Measurements from ENCODE around the gene USH2A. TPM values are rescaled to one million over a fixed set of nuclear protein-coding genes. Genes with fewer than 3 reads are reported as not detected.
A peak's percentile ranks its signal among the peaks of the same experiment; 100 is the strongest.

The USH2A gene
- polyA plus RNA-seq, 3 donors: not detected

DNA sequence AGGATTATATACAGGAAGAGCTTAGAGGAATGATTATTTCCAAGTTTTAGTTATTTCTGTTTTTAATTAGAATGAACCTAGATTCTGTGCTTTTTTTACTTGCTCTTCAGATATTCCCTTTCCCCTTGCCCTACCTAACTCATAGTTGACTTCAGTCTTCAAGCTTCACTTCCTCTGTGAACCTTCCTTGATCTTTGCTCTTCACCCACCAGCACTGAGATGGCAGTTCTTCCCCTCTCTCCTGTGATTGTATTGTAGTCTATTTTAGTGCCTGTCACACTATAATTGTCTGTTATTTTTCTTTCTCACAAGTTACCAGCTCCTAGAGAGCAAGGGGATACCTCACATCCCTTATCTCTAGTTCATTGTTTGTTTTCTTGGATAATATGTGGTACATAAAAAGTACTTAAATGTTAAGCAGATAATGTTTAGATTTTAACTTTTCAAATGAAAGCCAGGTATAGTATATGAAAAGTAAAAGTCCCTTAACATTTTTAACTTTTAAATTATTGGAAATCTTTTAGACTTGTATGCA lies 822.9 kb downstream of the USH2A start:
- peaks cover 14 to 32% of the 10 kb centered on the region in 2 donors for H3K36me3 ChIP-seq (replicated peaks in 1 of 2; ENCODE audit: control insufficient read depth in 1 of 2, insufficient read depth in 2 of 2, low read length in 2 of 2)
- no peaks in the 10 kb centered on the region for H3K4me1 ChIP-seq (ENCODE audit: control insufficient read depth in 1 of 2, insufficient read depth in 2 of 2, low read length in 2 of 2)
- H2AFZ ChIP-seq (ENCODE audit: insufficient read depth, low read depth, low read length, poor library complexity, severe bottlenecking): no peak overlapping the region
- no peaks in the 10 kb centered on the region for H4K20me1 ChIP-seq (ENCODE audit: insufficient read depth, low read length)
- Mint-ChIP-seq H3K4me3 (no peak overlapping the region), H3K36me3 (peaks cover 40 to 58% of the 10 kb centered on the region in 2 donors), H3K9me3 (no peaks in the 10 kb centered on the region), H3K4me1 (no peaks in the 10 kb centered on the region), H3K27ac (peak overlapping the region in 1 of 7 donors; percentile 10), H3K27me3 (ENCODE audit: low read depth in 3 of 3) (no peaks in the 10 kb centered on the region)
- H3K27me3 ChIP-seq (ENCODE audit: control insufficient read depth in 2 of 2, insufficient read depth in 2 of 2, low read length in 2 of 2): no peaks in the 10 kb centered on the region
- intact Hi-C loops (cut with micrococcal nuclease): no loop called here
- H3K79me2 ChIP-seq (ENCODE audit: insufficient read depth, low read length): no peaks in the 10 kb centered on the region
- no peaks in the 10 kb centered on the region for H3K9me3 ChIP-seq (replicated peaks in 1 of 2; ENCODE audit: control insufficient read depth in 1 of 2, insufficient read depth in 1 of 2, low read length in 2 of 2)
- no peak overlapping the region for H3K27ac ChIP-seq (ENCODE audit: low read depth in 1 of 2, low read length in 2 of 2)
- no peak for DNase-seq
- TF ChIP-seq, protein P1, sequence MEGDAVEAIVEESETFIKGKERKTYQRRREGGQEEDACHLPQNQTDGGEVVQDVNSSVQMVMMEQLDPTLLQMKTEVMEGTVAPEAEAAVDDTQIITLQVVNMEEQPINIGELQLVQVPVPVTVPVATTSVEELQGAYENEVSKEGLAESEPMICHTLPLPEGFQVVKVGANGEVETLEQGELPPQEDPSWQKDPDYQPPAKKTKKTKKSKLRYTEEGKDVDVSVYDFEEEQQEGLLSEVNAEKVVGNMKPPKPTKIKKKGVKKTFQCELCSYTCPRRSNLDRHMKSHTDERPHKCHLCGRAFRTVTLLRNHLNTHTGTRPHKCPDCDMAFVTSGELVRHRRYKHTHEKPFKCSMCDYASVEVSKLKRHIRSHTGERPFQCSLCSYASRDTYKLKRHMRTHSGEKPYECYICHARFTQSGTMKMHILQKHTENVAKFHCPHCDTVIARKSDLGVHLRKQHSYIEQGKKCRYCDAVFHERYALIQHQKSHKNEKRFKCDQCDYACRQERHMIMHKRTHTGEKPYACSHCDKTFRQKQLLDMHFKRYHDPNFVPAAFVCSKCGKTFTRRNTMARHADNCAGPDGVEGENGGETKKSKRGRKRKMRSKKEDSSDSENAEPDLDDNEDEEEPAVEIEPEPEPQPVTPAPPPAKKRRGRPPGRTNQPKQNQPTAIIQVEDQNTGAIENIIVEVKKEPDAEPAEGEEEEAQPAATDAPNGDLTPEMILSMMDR (IDR thresholded peaks at IDR 0.05): no peak
- H3K4me2 ChIP-seq (replicated peaks; ENCODE audit: extremely low read depth, low read length, poor library complexity, severe bottlenecking): no peak overlapping the region
- no peak overlapping the region for H3K9ac ChIP-seq (ENCODE audit: insufficient read depth, low read length, poor library complexity, severe bottlenecking)
- H3K4me3 ChIP-seq (replicated peaks in 1 of 3; ENCODE audit: low read depth in 2 of 3, low read length in 3 of 3): no peak overlapping the region

GRCh38 chr1:215599418-215600074 lies 823.7 kb downstream of the USH2A start:
- peaks cover 40 to 59% of the 10 kb centered on the region in 2 donors for H3K36me3 Mint-ChIP-seq
- Histone ChIP-seq H3K9ac (ENCODE audit: insufficient read depth, low read length, poor library complexity, severe bottlenecking) (no peak overlapping the region), H3K27ac (ENCODE audit: low read depth in 1 of 2, low read length in 2 of 2) (no peak overlapping the region), H3K27me3 (ENCODE audit: control insufficient read depth in 2 of 2, insufficient read depth in 2 of 2, low read length in 2 of 2) (no peaks in the 10 kb centered on the region), H3K79me2 (ENCODE audit: insufficient read depth, low read length) (no peaks in the 10 kb centered on the region), H3K4me3 (replicated peaks in 1 of 3; ENCODE audit: low read depth in 2 of 3, low read length in 3 of 3) (no peak overlapping the region), H3K9me3 (replicated peaks in 1 of 2; ENCODE audit: control insufficient read depth in 1 of 2, insufficient read depth in 1 of 2, low read length in 2 of 2) (no peaks in the 10 kb centered on the region), H2AFZ (ENCODE audit: insufficient read depth, low read depth, low read length, poor library complexity, severe bottlenecking) (no peak overlapping the region), H3K4me1 (ENCODE audit: control insufficient read depth in 1 of 2, insufficient read depth in 2 of 2, low read length in 2 of 2) (no peaks in the 10 kb centered on the region), H3K36me3 (replicated peaks in 1 of 2; ENCODE audit: control insufficient read depth in 1 of 2, insufficient read depth in 2 of 2, low read length in 2 of 2) (peaks cover 14 to 27% of the 10 kb centered on the region in 2 donors), H3K4me2 (replicated peaks; ENCODE audit: extremely low read depth, low read length, poor library complexity, severe bottlenecking) (no peak overlapping the region), H4K20me1 (ENCODE audit: insufficient read depth, low read length) (no peaks in the 10 kb centered on the region)
- no peak for DNase-seq
- H3K27me3 Mint-ChIP-seq (ENCODE audit: low read depth in 3 of 3): no peaks in the 10 kb centered on the region
- no CpG with 5 or more reads among the region's 3 CpGs for WGBS (ENCODE audit: insufficient coverage)
- H3K27ac Mint-ChIP-seq: no peak overlapping the region
- intact Hi-C loops (cut with micrococcal nuclease): no loop called here
- H3K4me3 Mint-ChIP-seq: no peak overlapping the region
- no peaks in the 10 kb centered on the region for H3K4me1 Mint-ChIP-seq
- TF ChIP-seq, protein P1 (IDR thresholded peaks at IDR 0.05): no peak
- H3K9me3 Mint-ChIP-seq: no peaks in the 10 kb centered on the region
